GM18861 (cell line): Measurements from ENCODE around the gene PARL.

Source experiments
- ATAC-seq: cut with Tn5 transposase; IDR thresholded peaks from one replicate; pipeline ENCODE4 v1.9.1; 2021; ENCODE audit not compliant: unreplicated experiment

Gene PARL

DNA sequence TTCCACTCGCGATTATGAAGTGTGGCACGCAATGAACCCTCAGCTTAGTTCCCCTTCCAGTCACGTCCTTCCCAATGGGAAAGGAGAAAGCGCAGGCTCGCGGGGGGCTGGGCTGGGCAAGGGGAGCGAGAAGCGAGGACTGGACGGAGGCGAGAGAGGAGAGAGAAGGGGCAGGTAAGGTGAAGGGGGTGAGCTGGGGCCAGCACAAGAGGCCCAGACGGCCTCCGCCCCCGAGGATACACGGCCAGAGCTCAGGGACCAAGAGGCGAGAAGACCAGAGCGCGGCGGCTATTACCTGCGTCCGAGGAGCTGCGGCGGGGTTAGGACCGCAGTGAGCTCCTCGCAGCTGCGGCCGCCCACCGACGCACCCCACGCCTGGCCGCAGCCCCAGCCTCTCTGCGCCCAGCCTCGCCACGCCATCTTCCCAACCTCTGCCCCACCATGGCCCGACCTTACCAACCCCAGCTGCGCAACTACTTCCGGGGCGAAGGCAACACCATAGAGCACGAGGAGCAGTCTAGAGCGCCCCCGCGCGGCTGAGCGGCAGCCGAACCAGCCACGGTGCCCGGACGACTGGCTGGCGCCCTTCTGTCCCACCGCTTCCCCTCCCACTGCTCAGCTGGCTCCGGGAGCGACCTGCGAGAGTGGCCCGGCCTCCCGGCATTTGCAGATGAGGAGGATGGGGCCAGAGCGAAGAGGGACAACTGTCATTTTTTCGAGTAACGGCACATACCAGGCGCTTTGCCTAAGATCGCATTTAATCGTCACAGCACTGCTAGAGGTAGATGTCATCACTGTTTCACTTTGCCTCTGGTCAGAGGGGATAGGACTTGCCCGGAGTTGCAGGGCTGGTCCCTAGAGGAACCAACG is at the start of gene PARL:
PARL (minus strand) TSS at position 454 of the 870 bp plus-strand sequence; CDS start at position 420, 34 bp downstream.
- peak; percentile 99 for ATAC-seq

GRCh38 chr3:183933160-183933559 is 48.5 kb upstream of the PARL start:
- ATAC-seq, result no peak

- ATAC-seq, result no peak
Measured at GRCh38 chr3:183931881-183932280, 47.2 kb upstream of the PARL start.

- ATAC-seq, result no peak
Measured at GRCh38 chr3:183930086-183930485, 45.4 kb upstream of the PARL start.

GRCh38 chr3:183927059-183927458 is 42.4 kb upstream of the PARL start:
- no peak for ATAC-seq

DNA sequence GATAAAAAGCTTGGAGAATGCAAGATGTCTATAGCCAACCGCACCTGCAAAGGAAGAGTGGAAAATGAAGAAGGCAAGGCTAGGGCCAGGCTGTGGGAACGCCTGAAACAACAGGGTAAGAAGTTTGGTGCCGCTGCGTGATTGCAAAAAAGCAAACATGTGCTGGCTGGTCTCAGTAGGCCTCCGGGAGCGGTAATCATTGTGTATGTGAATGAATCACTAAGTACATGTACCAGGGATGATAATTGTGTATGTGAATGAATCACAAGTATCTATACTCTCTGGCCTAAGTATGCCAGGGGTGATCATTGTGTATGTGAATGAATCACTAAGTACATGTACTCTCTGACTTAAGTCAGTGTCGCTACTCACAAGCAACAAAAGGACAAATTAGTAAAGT is 40.3 kb upstream of the PARL start:
- ATAC-seq, result no peak

DNA sequence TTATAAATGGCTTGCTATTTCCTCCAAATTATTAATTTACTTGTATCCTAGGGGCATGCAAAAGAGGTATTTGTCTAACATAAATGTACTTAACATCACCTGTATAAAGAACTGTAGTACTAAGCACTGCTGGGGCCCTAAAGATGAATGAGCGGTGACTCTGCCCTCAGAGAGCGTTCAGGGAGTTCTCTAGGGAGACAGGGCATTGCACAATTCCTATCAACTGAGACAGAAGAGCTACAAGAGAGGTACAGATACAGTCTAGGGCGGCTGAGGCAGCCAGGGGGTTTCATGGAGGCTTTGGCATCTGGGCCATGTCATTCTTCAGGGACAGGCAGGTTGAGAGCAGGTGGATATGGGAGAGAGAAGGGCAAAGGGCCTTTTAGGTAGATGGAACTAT is 39.9 kb upstream of the PARL start:
- no peak for ATAC-seq

- no peak for ATAC-seq
Measured at GRCh38 chr3:183922421-183922820, 37.7 kb upstream of the PARL start.

DNA sequence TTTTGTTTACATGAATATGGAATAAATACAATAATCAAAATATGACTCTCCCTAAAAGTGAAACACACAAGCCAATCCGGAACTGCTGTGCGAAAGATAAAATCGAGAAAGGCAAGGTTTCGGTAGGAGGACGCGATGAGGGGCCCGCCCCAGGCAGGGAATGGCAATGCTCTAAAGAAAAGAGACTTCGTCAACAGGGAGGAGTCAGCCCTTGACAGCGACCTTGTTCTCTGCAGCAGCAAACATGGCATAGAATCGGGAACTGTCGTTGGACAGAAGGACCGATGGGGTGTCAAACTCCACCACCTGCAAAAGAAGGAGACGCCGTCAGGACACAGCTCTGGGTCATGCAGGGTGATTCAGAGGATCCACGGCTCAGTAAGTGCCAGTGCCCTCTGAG is 36.4 kb upstream of the PARL start:
- ATAC-seq, result no peak

DNA sequence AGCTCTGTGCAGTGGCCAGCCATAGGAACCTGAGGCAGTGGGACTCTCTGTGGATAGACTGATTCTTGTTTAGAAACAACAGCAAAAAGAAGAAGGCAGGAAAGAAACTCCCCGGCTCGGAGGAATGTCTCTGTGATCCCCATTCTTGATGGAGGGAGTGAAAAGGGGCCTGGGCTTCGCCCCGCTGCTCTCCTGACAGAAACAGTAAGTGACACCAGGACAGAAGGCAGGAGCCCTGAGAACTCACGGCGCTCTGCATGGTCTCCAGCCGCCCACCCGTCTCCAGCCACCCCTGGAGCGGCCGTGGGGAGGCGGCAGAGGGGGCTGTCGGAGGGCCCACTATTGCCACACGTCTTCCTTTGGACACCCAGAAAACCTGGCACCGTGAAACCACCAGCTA is 35.7 kb upstream of the PARL start:
- no peak for ATAC-seq

- no peak for ATAC-seq
Measured at GRCh38 chr3:183918178-183918577, 33.5 kb upstream of the PARL start.

DNA sequence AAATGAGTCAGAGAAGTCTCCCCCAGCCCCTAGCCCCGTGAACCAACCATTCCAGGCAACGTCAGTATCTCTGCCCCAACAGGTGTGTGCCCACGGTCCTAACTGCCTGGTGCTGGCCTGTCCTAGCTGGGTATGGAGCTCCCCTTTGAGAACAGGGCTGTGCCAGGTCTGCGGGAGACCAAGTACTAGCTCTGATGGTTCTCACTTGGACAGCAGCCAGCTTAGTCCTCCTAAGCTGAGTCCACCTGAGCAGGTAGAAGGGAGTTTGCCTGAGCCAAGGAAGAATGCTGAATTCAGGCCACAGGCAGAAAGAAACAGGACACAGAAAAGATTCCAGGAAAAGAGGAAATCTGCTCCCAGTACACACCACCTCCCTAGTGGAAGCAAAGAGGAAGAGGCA is 33.1 kb upstream of the PARL start:
- no peak for ATAC-seq

DNA sequence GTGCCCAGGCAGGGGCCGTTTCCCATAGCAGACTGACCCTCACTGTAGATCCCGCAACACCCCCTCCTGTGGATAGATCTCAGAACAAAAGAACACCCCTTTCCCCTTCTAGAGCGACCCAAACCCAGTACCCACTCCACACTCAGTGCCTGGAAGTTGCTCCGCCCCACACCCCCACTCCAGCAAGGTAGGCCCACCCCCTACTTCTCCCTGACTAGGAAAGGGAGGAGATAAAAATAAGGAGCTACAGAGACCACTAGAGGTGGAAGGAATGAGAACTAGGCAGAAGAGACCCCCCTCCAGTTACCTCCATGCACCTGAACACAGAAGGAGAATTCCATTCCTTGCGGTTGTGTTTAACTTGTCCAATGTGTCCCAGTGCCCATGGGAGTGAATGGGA is 30.2 kb upstream of the PARL start:
- ATAC-seq, result no peak

- no peak for ATAC-seq
Measured at GRCh38 chr3:183913580-183913920, 28.9 kb upstream of the PARL start.

DNA sequence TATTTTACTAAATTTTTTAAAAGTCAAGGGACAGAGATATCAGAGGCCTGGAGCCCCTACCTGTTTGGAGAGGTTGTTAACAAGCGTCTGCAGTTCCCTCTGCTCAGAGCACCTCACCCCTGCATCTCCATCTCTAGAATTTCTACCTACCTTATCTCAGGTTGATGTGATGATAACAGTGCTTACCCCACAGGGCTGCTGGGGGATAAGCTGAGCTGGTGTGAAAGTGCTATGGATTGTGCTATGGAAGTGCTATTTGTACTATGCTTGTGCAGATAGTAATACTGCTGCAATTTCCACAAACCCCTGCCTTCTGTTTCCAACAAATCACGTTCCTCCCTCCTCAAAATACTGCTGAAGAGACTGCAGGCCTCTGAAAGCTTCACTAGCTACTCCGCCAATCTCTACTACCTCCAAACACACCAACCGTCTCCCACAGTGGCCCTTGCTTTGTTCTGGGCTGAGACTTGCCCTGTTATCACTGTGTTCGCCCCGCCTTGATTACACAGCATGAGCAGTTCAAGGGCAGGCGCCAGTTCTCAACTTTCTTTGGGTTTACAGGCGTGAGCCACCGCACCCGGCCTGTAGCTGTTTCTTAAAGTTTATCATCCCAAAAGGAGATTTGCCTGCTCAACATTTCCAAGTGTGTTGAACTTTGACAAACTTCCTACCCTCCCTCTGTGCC is 28.4 kb upstream of the PARL start:
- no peak for ATAC-seq

DNA sequence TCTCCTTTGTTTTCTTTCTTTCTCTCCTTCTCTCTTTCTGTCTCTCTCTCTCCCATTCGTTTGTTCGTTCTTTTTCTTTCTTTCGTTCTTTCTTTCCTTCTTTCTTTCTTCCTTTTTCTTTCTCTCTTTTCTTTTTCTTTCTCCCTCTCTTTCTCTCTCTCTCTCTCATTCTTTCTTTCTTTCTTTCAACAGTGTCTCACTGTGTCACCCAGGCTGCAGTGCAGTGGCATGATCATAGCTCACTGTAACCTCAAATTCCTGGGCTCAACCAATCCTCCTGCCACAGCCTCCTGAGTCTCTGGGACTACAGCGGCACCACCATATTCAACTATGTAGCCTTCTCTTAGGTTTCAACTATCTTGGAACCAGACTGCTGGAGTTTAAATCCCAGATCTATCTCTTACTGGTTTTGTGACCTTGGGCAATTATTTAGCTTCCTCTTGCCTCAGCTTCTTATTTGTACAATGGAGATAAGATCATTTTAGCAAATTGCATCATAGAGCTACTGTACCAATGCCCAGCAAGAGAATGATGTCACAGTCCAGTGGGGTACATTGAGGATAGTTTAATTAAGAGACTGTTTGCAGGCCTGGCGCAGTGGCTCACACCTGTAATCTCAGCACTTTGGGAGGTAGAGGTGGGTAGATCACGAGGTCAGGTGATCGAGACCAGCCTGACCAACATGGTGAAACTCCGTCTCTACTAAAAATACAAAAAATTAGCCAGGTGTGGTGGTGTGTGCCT is 27.3 kb upstream of the PARL start:
- ATAC-seq, result no peak

DNA sequence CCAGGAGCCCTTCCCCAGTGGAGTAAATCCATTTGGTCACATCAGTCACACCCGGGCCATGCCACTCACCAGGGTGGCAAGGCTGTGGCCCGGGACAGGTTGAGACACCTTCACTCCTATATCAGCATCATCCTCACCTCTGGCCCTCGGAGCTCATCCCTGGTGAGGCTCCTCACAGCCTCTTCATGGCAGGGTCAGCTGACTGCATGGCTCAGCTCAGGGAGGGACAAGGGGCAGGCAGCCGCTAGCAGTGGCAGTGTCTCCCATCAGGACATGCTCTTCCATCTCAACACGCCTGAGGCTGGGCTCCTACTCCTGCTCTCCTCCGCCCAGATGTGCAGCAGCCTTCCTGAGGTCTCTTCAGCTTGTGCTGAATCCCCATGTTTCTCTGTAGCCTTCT is 26.4 kb upstream of the PARL start:
- no peak for ATAC-seq

GRCh38 chr3:183909030-183909600 is 24.4 kb upstream of the PARL start:
- no peak for ATAC-seq

DNA sequence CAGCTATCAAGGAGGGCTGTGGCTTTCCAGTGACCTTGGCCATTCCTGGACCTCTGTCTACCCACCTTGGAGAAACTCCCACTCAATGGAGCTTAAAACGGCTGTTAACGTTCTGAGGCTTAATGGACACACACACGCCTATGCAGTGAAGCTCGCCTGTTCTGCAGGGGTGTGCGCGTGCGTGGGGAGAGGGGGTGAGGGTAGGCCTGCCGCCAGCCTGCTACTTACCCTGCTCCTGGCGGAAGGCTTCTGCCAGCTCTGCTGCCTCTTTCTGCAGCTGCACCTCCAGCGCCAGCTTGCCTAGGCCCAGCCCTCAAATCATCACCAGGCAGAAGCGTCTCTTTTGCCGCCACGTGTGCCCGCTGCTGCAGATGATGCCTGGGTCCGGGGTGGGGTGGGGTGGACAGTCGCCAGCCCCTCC is 23.2 kb upstream of the PARL start:
- no peak for ATAC-seq

GRCh38 chr3:183907176-183907575 is 22.5 kb upstream of the PARL start:
- no peak for ATAC-seq

DNA sequence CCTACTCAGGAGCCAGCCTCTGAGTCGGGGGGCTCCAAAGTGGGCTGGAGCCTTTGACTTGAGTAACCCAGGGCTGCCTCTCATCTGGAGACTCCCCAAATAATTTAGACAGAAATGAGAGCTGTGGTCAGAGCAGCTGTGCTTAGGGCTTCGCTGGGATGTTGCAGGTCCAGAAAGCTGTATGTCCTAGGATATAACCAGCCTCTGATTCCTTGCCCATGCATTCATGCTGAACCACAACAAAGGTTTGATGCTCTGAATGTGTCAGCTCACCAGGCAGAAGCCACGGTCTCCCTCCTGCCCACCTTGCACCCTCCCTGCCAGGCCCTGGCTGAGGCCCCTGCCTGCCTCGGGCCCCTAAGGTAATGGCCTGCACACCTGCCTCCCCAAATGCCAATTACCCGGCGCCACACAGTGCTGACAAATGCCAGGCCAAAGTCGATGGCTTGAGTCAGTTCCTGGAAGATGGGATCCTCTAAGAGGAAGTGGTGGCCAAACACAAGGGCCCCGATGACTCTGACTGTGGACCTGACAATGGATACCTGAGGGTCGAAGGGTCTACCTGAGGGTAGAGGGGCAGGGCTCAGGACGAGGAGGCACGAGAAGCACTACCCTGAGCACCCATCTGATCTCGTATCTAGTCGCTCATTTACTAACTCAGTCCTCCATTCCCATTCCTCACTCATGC is 21.7 kb upstream of the PARL start:
- no peak for ATAC-seq
